C4-2B (cell line): ENCODE data around the gene DMC1.

Experiments used
- CTCF ChIP-seq: fragments of 450-650 bp; conservative IDR thresholded peaks from 2 replicates; pipeline ENCODE4 v1.5.1; 2017; ENCODE audit warnings: mild to moderate bottlenecking
- ZFX ChIP-seq: fragments of 450-650 bp; IDR thresholded peaks from 2 replicates; pipeline ENCODE4 v1.6.1; 2017

GRCh38 chr22:38614332-38615063 is 44.5 kb upstream of the DMC1 start:
- no peak for TF ChIP-seq CTCF
- no peak for TF ChIP-seq ZFX
